ENCODE data around the gene TSSK2. TPM values are rescaled to one million over a fixed set of nuclear protein-coding genes. Genes with fewer than 3 reads are reported as not detected.

TSSK2 gene
- not detected in 2 replicates for total RNA-seq

DNA sequence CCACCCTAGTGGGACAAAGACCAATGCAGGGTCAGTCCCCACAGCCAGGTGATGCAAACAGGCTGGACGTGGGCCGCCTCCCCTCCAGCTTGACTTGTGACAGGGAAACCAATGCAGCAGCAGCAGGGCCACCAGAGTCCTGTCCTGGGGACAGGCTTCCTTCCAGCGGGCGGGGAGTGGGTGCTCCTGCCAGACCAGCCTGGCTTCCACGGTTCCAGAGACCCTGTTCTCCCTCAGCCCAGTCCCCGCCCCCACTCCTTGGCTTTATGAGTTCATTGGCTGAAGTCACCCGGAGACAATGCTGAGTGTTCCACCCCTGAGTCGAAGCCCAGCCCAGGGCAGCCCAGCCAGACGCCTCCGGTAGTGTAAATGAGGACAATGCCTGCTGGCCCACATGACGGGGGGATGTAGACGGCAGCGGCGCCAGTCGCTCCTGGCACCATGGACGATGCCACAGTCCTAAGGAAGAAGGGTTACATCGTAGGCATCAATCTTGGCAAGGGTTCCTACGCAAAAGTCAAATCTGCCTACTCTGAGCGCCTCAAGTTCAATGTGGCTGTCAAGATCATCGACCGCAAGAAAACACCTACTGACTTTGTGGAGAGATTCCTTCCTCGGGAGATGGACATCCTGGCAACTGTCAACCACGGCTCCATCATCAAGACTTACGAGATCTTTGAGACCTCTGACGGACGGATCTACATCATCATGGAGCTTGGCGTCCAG, at the start of gene TSSK2:
Gene TSSK2, plus strand, starts transcription at position 350 of the 726 bp plus-strand sequence. Its CDS starts 92 bp downstream, at position 442.

GRCh38 chr22:19122143-19122751, 8.9 kb upstream of the TSSK2 start, which contains the start of gene DGCR2:
TSS of gene DGCR2 (minus strand) at chr22:19122412. CDS start at chr22:19122206, 206 bp downstream.

GRCh38 chr22:19149991-19150390, 18.9 kb downstream of the TSSK2 start, which contains the start of gene GSC2:
TSS of gene GSC2 (minus strand) at chr22:19150292. CDS start at chr22:19150283, 9 bp downstream.

DNA sequence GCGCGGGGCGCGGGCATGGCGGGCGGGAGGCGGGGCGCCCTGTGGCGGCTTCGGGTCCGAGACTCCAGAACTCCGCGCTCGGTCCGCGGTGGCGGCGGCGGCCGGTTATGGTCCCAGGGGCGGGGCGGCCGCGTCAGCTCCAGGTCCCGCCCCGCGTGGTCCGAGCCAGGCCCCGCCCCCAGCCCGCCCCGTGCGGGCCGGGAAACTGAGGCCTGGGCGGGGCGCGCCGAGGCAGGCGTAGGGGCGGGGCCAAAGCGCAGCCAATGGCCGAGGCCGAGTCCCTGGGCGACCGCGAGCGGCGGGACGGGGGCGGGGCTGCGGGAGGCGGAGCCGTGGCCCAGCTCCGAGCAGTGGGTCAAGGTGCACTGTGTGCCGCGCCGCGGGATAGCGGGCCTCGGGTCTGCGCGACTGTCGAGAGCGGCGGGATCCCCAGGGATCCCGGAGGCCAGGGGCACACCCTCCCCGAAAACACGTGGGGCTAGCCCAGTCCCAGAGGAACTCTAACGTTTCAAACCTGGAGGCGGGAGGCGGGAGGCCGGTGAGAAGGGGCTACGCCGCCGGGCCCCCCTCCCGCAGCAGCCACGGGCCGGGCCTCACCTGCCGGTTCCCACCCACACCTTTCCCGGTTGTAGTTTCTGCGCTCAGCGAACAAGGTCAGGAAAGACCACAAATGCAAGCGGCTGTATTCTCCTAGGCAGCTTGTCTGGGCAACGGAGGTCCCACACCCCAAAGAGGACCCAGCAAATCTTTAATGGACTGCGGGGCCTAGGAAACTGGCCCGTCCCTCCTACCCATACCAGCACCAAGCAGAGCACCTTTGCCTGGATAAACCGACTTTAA, 47.8 kb downstream of the TSSK2 start, which contains the start of gene SLC25A1:
Gene SLC25A1, minus strand, starts transcription at position 80 of the 840 bp plus-strand sequence. Its CDS starts 63 bp downstream, at position 17.

Other genes starting within 250 kb of the TSSK2 start
- 0.43 and 1.8 TPM in 2 replicates for gene DGCR6, start 225.0 kb upstream of the TSSK2 start, total RNA-seq
- gene PRODH, start 195.0 kb upstream of the TSSK2 start, total RNA-seq, result 0.34 TPM in 1 of 2 replicates, not detected in the other
- 34.6 and 37.6 TPM in 2 replicates for gene DGCR2, start 8.9 kb upstream of the TSSK2 start, total RNA-seq
- 6.2 and 7.6 TPM in 2 replicates for gene ESS2, start 13.3 kb downstream of the TSSK2 start, total RNA-seq
- gene GSC2, start 19.0 kb downstream of the TSSK2 start, total RNA-seq, result not detected in 2 replicates
- 36.4 and 43.5 TPM in 2 replicates for gene SLC25A1, start 47.4 kb downstream of the TSSK2 start, total RNA-seq
- gene CLTCL1, start 160.4 kb downstream of the TSSK2 start, total RNA-seq, result 3.1 and 3.4 TPM in 2 replicates